Gastroesophageal sphincter (tissue), 4 donors: ENCODE results near the gene BET1. TPM values are rescaled to one million over a fixed set of nuclear protein-coding genes. Genes with fewer than 3 reads are reported as not detected.

Experiments
- ATAC-seq: fragments of 150-250 bp; one replicate; pipeline ENCODE4 v1.9.1; 2016; ENCODE audit warnings: mild to moderate bottlenecking, moderate library complexity
- H3K27ac ChIP-seq, 4 donors: fragments of 200-600 bp; sonication (generic) in 3 of 4; 1 replicate in 3 of 4; 2 replicates in 1 of 4; pipeline ENCODE4 v1.5.1; 2016 to 2019
- H3K27me3 ChIP-seq: fragments of 200-600 bp; sonication (generic); one replicate; pipeline ENCODE4 v1.5.1; 2019
- H3K36me3 ChIP-seq, 2 donors: fragments of 200-600 bp; sonication (generic); one replicate each; pipeline ENCODE4 v1.5.1; 2019; ENCODE audit warnings: control low read depth in 1 of 2
- H3K4me1 ChIP-seq, 3 donors: fragments of 200-600 bp; sonication (generic); 1 replicate in 2 of 3; 2 replicates in 1 of 3; pipeline ENCODE4 v1.5.1; 2016 to 2019; ENCODE audit warnings: control low read depth in 2 of 3
- H3K4me3 ChIP-seq, 2 donors: fragments of 200-600 bp; sonication (generic); one replicate each; pipeline ENCODE4 v1.5.1; 2019; ENCODE audit warnings: mild to moderate bottlenecking in 1 of 2, moderate library complexity in 1 of 2
- H3K9me3 ChIP-seq, 3 donors: fragments of 200-600 bp; sonication (generic); one replicate each; pipeline ENCODE4 v1.5.1; 2017 to 2019; ENCODE audit warnings: control low read depth in 2 of 3
- CTCF ChIP-seq, 4 experiments: fragments of 200-600 bp in 2 of 4; fragments of 450-650 bp in 2 of 4; sonication (generic) in 1 of 4; IDR thresholded peaks; one replicate each; pipeline ENCODE4 v1.5.1; 2017 to 2019; ENCODE audit warnings: antibody characterized with exemption in 4 of 4, mild to moderate bottlenecking in 2 of 4, moderate library complexity in 2 of 4
- EP300 ChIP-seq: sonication (generic); formaldehyde crosslinking; IDR thresholded peaks from one replicate; pipeline ENCODE4 v1.6.1; 2017; ENCODE audit warnings: antibody characterized with exemption, mild to moderate bottlenecking
- POLR2A ChIP-seq, 2 donors: fragments of 450-650 bp; IDR thresholded peaks; one replicate each; pipeline ENCODE4 v1.6.1; 2017; ENCODE audit warnings: antibody characterized with exemption in 2 of 2, mild to moderate bottlenecking in 2 of 2, moderate library complexity in 1 of 2
- POLR2AphosphoS5 ChIP-seq: sonication (generic); formaldehyde crosslinking; IDR thresholded peaks from one replicate; pipeline ENCODE4 v1.6.1; 2017; ENCODE audit warnings: antibody characterized with exemption
- WGBS, 2 donors: methylation state at CpG; one replicate each; pipeline ENCODE4 v1.1.5; 2018; ENCODE audit warnings: low coverage in 1 of 2; 5-methylcytosine and 5-hydroxymethylcytosine counted together
- total RNA-seq, 4 donors: library from RNA; depleted of rRNA; stranded (reverse); fragments of >200 nt; gene quantifications; one replicate each; pipeline ENCODE4 v1.1.0, GENCODE V29; 2016

The BET1 gene
- total RNA-seq, 4 donors from 2014 or later, result 13.4 to 22.7 (median 19.4) TPM

- H3K27ac ChIP-seq, result no peak overlapping the region
- H3K36me3 ChIP-seq, result no peaks in the 10 kb centered on the region
- peaks cover 7% of the 10 kb centered on the region for H3K27me3 ChIP-seq
- H3K4me1 ChIP-seq, result no peaks in the 10 kb centered on the region
- ATAC-seq, result no peak
- no peaks in the 10 kb centered on the region for H3K9me3 ChIP-seq
- TF ChIP-seq EP300 (no peak), POLR2A (IDR thresholded peaks at IDR 0.05) (no peak), POLR2AphosphoS5 (no peak), CTCF (IDR thresholded peaks at IDR 0.05) (no peak)
- no peak overlapping the region for H3K4me3 ChIP-seq
These were observed 37.4 kb upstream of the BET1 start for GRCh38 chr7:94041529-94041928.

GRCh38 chr7:94040254-94040653 lies 36.1 kb upstream of the BET1 start:
- no peak overlapping the region for H3K27ac ChIP-seq
- no peak for ATAC-seq
- TF ChIP-seq POLR2A (IDR thresholded peaks at IDR 0.05) (no peak), EP300 (no peak), CTCF (IDR thresholded peaks at IDR 0.05) (no peak), POLR2AphosphoS5 (no peak)
- H3K27me3 ChIP-seq, result peaks cover 7% of the 10 kb centered on the region
- no peaks in the 10 kb centered on the region for H3K9me3 ChIP-seq
- H3K4me3 ChIP-seq, result no peak overlapping the region
- WGBS, 2 donors, result 13 to 25% methylated on average over 2 of the region's 2 CpGs
- no peaks in the 10 kb centered on the region for H3K36me3 ChIP-seq
- H3K4me1 ChIP-seq, result no peaks in the 10 kb centered on the region

GRCh38 chr7:94039368-94040035 lies 35.3 kb upstream of the BET1 start:
- H3K9me3 ChIP-seq, result no peaks in the 10 kb centered on the region
- no peaks in the 10 kb centered on the region for H3K4me1 ChIP-seq
- WGBS, 2 donors, result 44 to 49% methylated on average over 9 of the region's 9 CpGs
- H3K27me3 ChIP-seq, result peaks cover 7% of the 10 kb centered on the region
- H3K36me3 ChIP-seq, result no peaks in the 10 kb centered on the region
- TF ChIP-seq POLR2A (IDR thresholded peaks at IDR 0.05), result no peak
- TF ChIP-seq CTCF (IDR thresholded peaks at IDR 0.05), result no peak
- no peak for TF ChIP-seq POLR2AphosphoS5
- TF ChIP-seq EP300, result no peak
- H3K27ac ChIP-seq, result no peak overlapping the region
- no peak for ATAC-seq
- H3K4me3 ChIP-seq, result no peak overlapping the region

- Histone ChIP-seq H3K27me3 (no peaks in the 10 kb centered on the region), H3K4me3 (no peak overlapping the region), H3K27ac (no peak overlapping the region), H3K4me1 (no peaks in the 10 kb centered on the region), H3K36me3 (no peaks in the 10 kb centered on the region), H3K9me3 (no peaks in the 10 kb centered on the region)
- WGBS, 2 donors, result 27 to 35% methylated on average over 2 of the region's 2 CpGs
- TF ChIP-seq POLR2A (IDR thresholded peaks at IDR 0.05), result no peak
- no peak for TF ChIP-seq EP300
- TF ChIP-seq CTCF (IDR thresholded peaks at IDR 0.05), result no peak
- TF ChIP-seq POLR2AphosphoS5, result no peak
- no peak for ATAC-seq
These were observed 27.7 kb upstream of the BET1 start for GRCh38 chr7:94031865-94032264.

- 64 to 85% methylated on average over 3 of the region's 3 CpGs for WGBS, 2 donors
These were observed 26.5 kb upstream of the BET1 start for GRCh38 chr7:94030634-94031033.

More at GRCh38 chr7:94030634-94031033, 26.5 kb upstream of the BET1 start:
- Histone ChIP-seq H3K27me3 (no peaks in the 10 kb centered on the region), H3K9me3 (no peaks in the 10 kb centered on the region), H3K4me1 (no peaks in the 10 kb centered on the region), H3K36me3 (no peaks in the 10 kb centered on the region), H3K27ac (no peak overlapping the region), H3K4me3 (no peak overlapping the region)
- TF ChIP-seq POLR2A (IDR thresholded peaks at IDR 0.05), result no peak
- no peak for TF ChIP-seq POLR2AphosphoS5
- TF ChIP-seq CTCF (IDR thresholded peaks at IDR 0.05), result no peak
- no peak for TF ChIP-seq EP300
- ATAC-seq, result no peak
